ENCODE data around the gene MYL7. TPM values are rescaled to one million over a fixed set of nuclear protein-coding genes. Genes with fewer than 3 reads are reported as not detected.

Gene MYL7
- total RNA-seq, 1 experiment from 2014 or later: not detected

DNA sequence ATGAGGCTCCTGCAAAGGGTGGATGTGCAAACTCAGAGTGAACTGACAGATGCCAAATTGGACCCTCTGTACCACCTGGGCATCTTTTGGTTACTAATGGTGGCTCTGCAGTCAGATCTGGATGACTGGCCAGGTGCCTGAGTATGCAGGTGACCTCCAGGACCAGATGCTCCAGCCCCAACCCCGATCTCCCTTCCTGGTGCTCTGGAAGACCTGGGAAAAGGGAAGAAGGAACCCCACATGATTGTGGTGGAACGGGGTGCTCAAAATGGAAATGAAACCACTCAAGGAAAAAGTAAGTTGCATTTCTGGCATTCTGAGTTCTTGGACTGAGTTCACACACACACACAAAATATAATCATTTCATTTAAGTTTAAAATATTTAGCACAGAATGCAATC lies 46.8 kb downstream of the MYL7 start:
- POLR2A ChIA-PET: no interaction called here
- Mint-ChIP-seq H3K27ac (ENCODE audit: low read depth, unreplicated experiment) (no peak overlapping the region), H3K27me3 (ENCODE audit: insufficient read depth, unreplicated experiment) (no peaks in the 10 kb centered on the region), H3K4me1 (ENCODE audit: insufficient read depth, unreplicated experiment) (no peaks in the 10 kb centered on the region), H3K9me3 (ENCODE audit: unreplicated experiment) (no peaks in the 10 kb centered on the region), H3K4me3 (ENCODE audit: unreplicated experiment) (no peak overlapping the region), H3K36me3 (ENCODE audit: insufficient read depth, unreplicated experiment) (peaks cover 7% of the 10 kb centered on the region)
- DNase-seq (ENCODE audit: unreplicated experiment): no peak
- intact Hi-C loops (cut with micrococcal nuclease): no loop called here
- TF ChIP-seq, protein P1, sequence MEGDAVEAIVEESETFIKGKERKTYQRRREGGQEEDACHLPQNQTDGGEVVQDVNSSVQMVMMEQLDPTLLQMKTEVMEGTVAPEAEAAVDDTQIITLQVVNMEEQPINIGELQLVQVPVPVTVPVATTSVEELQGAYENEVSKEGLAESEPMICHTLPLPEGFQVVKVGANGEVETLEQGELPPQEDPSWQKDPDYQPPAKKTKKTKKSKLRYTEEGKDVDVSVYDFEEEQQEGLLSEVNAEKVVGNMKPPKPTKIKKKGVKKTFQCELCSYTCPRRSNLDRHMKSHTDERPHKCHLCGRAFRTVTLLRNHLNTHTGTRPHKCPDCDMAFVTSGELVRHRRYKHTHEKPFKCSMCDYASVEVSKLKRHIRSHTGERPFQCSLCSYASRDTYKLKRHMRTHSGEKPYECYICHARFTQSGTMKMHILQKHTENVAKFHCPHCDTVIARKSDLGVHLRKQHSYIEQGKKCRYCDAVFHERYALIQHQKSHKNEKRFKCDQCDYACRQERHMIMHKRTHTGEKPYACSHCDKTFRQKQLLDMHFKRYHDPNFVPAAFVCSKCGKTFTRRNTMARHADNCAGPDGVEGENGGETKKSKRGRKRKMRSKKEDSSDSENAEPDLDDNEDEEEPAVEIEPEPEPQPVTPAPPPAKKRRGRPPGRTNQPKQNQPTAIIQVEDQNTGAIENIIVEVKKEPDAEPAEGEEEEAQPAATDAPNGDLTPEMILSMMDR (IDR thresholded peaks at IDR 0.05; ENCODE audit: unreplicated experiment): no peak
- no TSS peak for BruUV-seq (replicated peaks)
- CTCF ChIA-PET: no interaction called here

GRCh38 chr7:44093102-44093641 lies 48.0 kb downstream of the MYL7 start:
- H3K4me1 Mint-ChIP-seq (ENCODE audit: insufficient read depth, unreplicated experiment): peaks cover 8% of the 10 kb centered on the region
- H3K27me3 Mint-ChIP-seq (ENCODE audit: insufficient read depth, unreplicated experiment): no peaks in the 10 kb centered on the region
- H3K27ac Mint-ChIP-seq (ENCODE audit: low read depth, unreplicated experiment): no peak overlapping the region
- no peaks in the 10 kb centered on the region for H3K9me3 Mint-ChIP-seq (ENCODE audit: unreplicated experiment)
- no peak overlapping the region for H3K4me3 Mint-ChIP-seq (ENCODE audit: unreplicated experiment)
- DNase-seq (ENCODE audit: unreplicated experiment): no peak
- intact Hi-C loops (cut with micrococcal nuclease): no loop called here
- TF ChIP-seq, protein P1 (IDR thresholded peaks at IDR 0.05; ENCODE audit: unreplicated experiment): no peak
- BruUV-seq (replicated peaks): no TSS peak
- H3K36me3 Mint-ChIP-seq (ENCODE audit: insufficient read depth, unreplicated experiment): peaks cover 7% of the 10 kb centered on the region
- CTCF ChIA-PET: no interaction called here
- POLR2A ChIA-PET: no interaction called here

Other genes with a start within 250 kb of the MYL7 start
- 37.2 and 51.1 TPM in 2 replicates for gene URGCP, start 234.7 kb downstream of the MYL7 start, total RNA-seq (2022)
- gene UBE2D4, start 214.9 kb downstream of the MYL7 start, total RNA-seq (2022): 11.6 and 13.7 TPM in 2 replicates
- gene SPDYE1, start 143.4 kb downstream of the MYL7 start, total RNA-seq (2022): not detected in 2 replicates
- 49.7 and 52.9 TPM in 2 replicates for gene DBNL, start 96.6 kb downstream of the MYL7 start, total RNA-seq (2022)
- not detected in 2 replicates for gene PGAM2, start 75.8 kb downstream of the MYL7 start, total RNA-seq (2022)
- 19.2 and 22.8 TPM in 2 replicates for gene POLM, start 58.8 kb downstream of the MYL7 start, total RNA-seq (2022)
- gene AEBP1, start 37.0 kb downstream of the MYL7 start, total RNA-seq (2022): not detected in 2 replicates
- 118 and 179 TPM in 2 replicates for gene POLD2, start 17.8 kb downstream of the MYL7 start, total RNA-seq (2022)
- gene GCK, start 48.1 kb upstream of the MYL7 start, total RNA-seq (2022): not detected in 2 replicates
- 107 and 153 TPM in 2 replicates for gene YKT6, start 59.6 kb upstream of the MYL7 start, total RNA-seq (2022)
- 0.54 and 1.8 TPM in 2 replicates for gene CAMK2B, start 184.3 kb upstream of the MYL7 start, total RNA-seq (2022)